Measurements from ENCODE around the gene AGPAT2.

DNA sequence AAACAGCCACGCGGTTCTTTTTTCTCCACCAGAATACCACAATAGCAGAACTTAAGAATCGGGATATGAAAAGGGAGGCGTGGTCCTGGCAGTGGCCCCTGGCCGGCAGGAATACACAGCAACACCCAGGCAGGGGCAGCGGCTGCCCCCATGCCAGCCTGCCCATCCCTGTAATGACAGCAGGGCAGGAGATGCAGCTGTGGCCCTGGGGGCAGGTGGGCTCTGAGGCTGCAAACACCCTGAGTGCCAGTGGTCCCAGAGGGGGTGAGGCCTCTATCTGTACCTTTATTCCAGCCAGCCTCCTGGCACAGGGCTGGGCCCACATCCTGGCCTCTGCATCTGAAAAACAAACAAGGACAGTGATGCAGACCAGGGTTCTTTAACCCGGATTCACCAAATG is 37.5 kb upstream of the AGPAT2 start:
- TF ChIP-seq CTCF (IDR thresholded peaks at IDR 0.05) (no peak), POLR2A (IDR thresholded peaks at IDR 0.05) (no peak)
